CD8-positive, alpha-beta memory T cell (primary cell): ENCODE data around the gene PIK3R5. TPM values are rescaled to one million over a fixed set of nuclear protein-coding genes. Genes with fewer than 3 reads are reported as not detected.
"Not testable (repeated sequence)": the region's sequence is repeated elsewhere in the genome, so short reads cannot be mapped to it uniquely, and the experiment has no call there.

ENCODE experiments used
- CTCF ChIA-PET: fragments of 350-600 bp; sonication (Branson Sonifier 250); formaldehyde crosslinking; loops from one replicate; lab custom pipeline; 2021; ENCODE audit warnings: antibody characterized with exemption; lab: Charles Lee
- POLR2A ChIA-PET: fragments of 350-600 bp; sonication (Branson Sonifier 250); formaldehyde crosslinking; loops from one replicate; lab custom pipeline; 2021; ENCODE audit warnings: antibody characterized with exemption; lab: Charles Lee
- DNase-seq, 5 donors: peaks; one replicate each; pipeline versions ENCODE4 v3.0.0 to v3.0.0-alpha.2; 2020 to 2022; ENCODE audit warnings: mixed read lengths in 1 of 5
- H3K27ac ChIP-seq: one replicate; pipeline ENCODE4 v1.7.0; 2013; ENCODE audit warnings: low read depth, mild to moderate bottlenecking, low read length, moderate library complexity
- H3K27me3 ChIP-seq: 2 replicates; pipeline ENCODE4 v1.7.0; 2013; ENCODE audit warnings: low read length, mild to moderate bottlenecking; ENCODE audit not compliant: insufficient read depth, poor library complexity, severe bottlenecking
- H3K36me3 ChIP-seq: 2 replicates; pipeline ENCODE4 v1.7.0; 2013; ENCODE audit warnings: mild to moderate bottlenecking, low read length, moderate library complexity; ENCODE audit not compliant: insufficient read depth
- H3K4me1 ChIP-seq: 2 replicates; pipeline ENCODE4 v1.7.0; 2013; ENCODE audit warnings: mild to moderate bottlenecking, low read length, moderate library complexity; ENCODE audit not compliant: insufficient read depth
- H3K4me3 ChIP-seq: 2 replicates; pipeline ENCODE4 v1.7.0; 2013; ENCODE audit warnings: mild to moderate bottlenecking, low read length
- H3K9me3 ChIP-seq: 2 replicates; pipeline ENCODE4 v1.7.0; 2013; ENCODE audit warnings: mild to moderate bottlenecking, low read length
- H3K27ac Mint-ChIP-seq, 8 donors: one replicate each; pipeline ENCODE4 v1.8.0; 2020 to 2021; ENCODE audit warnings: mixed read lengths in 8 of 8, mild to moderate bottlenecking in 6 of 8, inconsistent platforms in 3 of 8, moderate library complexity in 3 of 8
- H3K27me3 Mint-ChIP-seq, 2 donors: one replicate each; pipeline ENCODE4 v1.8.0; 2020 to 2021; ENCODE audit warnings: mixed read lengths in 2 of 2, mild to moderate bottlenecking in 1 of 2, moderate library complexity in 1 of 2
- H3K36me3 Mint-ChIP-seq, 3 donors: one replicate each; pipeline ENCODE4 v1.8.0; 2020 to 2021; ENCODE audit warnings: mixed read lengths in 3 of 3, inconsistent platforms in 1 of 3, mild to moderate bottlenecking in 1 of 3
- H3K4me1 Mint-ChIP-seq, 3 donors: one replicate each; pipeline ENCODE4 v1.8.0; 2020 to 2021; ENCODE audit warnings: mixed read lengths in 3 of 3, inconsistent platforms in 1 of 3, mild to moderate bottlenecking in 1 of 3
- H3K4me3 Mint-ChIP-seq, 7 donors: one replicate each; pipeline ENCODE4 v1.8.0; 2020 to 2021; ENCODE audit warnings: mixed read lengths in 7 of 7, mild to moderate bottlenecking in 6 of 7, moderate library complexity in 4 of 7, inconsistent platforms in 2 of 7
- H3K9me3 Mint-ChIP-seq, 5 donors: one replicate each; pipeline ENCODE4 v1.8.0; 2020 to 2022; ENCODE audit warnings: mixed read lengths in 5 of 5, mild to moderate bottlenecking in 3 of 5, moderate library complexity in 2 of 5, inconsistent platforms in 1 of 5
- polyA plus RNA-seq: library from polyadenylated mRNA; unstranded; fragments of 300-500 nt; fragmentation: Illumina TruSeq; gene quantifications from one replicate; pipeline ENCODE4 v1.2.3, GENCODE V29; 2021
- total RNA-seq, 2 experiments: library from RNA; stranded (reverse); gene quantifications; one replicate each; pipeline ENCODE4 v1.2.3, GENCODE V29; 2021

PIK3R5 gene
- total and polyA plus RNA-seq, 3 experiments from 2014 or later: 28.6 to 71.6 (median 30.2) TPM

DNA sequence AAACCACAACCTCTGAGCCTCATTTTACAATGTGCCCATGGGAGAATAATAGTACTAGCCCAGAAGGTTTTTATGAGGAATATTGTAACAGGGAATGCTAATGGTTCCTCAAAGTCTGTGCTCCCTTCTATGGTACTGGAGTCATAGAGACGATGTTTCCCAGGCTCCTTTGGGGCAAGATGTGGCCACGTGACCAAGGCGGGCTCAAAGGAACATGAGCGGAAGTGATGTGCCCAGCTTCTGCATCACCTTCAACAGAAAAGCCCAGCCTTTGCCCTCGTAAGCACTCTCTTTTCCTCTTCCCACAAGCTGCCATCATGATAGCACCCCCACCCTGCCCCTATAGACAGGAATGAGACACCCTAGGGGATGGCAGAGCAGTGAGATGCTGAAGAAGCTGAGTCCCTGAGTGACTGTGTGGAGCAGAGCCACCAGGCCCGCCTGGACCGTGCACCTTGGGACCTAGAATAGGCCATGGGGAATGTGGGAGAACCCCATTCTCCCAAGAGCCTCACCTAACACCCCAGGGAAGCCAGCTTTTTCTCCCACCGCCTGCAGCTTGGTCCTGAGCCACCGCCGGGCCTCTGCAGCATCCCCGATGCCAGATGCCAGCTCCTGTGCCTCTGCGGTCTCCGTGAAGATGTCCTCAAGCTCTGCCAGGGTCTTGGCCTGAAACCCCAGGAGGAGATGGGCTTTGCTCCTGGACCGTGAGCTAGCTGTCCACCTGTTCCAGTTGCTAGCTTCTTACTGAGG is 75.9 kb downstream of the PIK3R5 start:
- Histone ChIP-seq H3K9me3 (no peaks in the 10 kb centered on the region), H3K4me1 (no peaks in the 10 kb centered on the region), H3K27me3 (no peaks in the 10 kb centered on the region), H3K27ac (no peak overlapping the region), H3K4me3 (no peak overlapping the region), H3K36me3 (peaks cover 56% of the 10 kb centered on the region)
- ChIA-PET CTCF (interaction anchor here (0.9 to 1.6 kb wide), 2 partner anchors 13 to 63 kb away, joined by 3 to 4 read pairs; no protein-coding TSS in a partner anchor), POLR2A (no interaction called here)
- Mint-ChIP-seq H3K4me3 (peak overlapping the region in 1 of 7 donors; percentile 54), H3K4me1 (peaks cover 5 to 23% (median 13%) of the 10 kb centered on the region in 3 donors), H3K36me3 (peaks cover 3 to 85% (median 10%) of the 10 kb centered on the region in 3 donors), H3K9me3 (no peaks in the 10 kb centered on the region), H3K27me3 (peaks cover 0 to 4% of the 10 kb centered on the region in 2 donors), H3K27ac (peak overlapping the region in 2 of 8 donors; percentile 36 to 52)
- no peak for DNase-seq

DNA sequence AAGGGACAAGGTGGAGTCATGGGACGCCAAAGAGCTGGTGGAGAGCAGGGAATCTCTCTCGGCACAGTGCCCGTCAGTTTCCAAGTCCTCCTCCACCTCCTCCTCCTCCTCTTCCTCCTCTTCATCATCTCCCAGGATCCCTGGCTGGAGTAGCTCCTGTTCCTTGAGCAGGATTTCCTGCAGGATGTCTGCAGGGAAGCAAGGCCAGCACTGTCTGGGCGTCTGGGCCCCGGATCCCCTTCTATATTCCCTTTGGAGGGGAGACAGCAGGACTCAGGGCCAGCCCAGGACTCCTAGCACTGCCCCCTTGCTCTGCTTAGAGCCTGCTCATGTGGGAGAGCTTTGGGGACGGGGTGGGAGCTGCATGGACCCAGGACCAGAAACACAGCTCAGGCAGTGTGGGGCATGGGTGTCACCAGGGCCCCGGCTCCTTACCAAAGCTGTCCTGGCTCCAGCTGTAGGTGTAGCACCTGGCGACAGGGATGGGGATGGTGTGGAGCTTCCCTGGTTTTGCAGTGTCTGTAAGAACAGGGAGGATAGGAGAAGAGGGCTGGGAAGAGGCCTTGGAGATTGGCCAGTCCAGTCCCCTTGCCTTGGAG is 76.7 kb downstream of the PIK3R5 start:
- Histone ChIP-seq H3K36me3 (peaks cover 64% of the 10 kb centered on the region), H3K27ac (no peak overlapping the region), H3K9me3 (no peaks in the 10 kb centered on the region), H3K4me3 (no peak overlapping the region), H3K27me3 (no peaks in the 10 kb centered on the region), H3K4me1 (no peaks in the 10 kb centered on the region)
- Mint-ChIP-seq H3K4me3 (no peak overlapping the region), H3K4me1 (peaks cover 4 to 18% (median 13%) of the 10 kb centered on the region in 3 donors), H3K27me3 (peaks cover 0 to 4% of the 10 kb centered on the region in 2 donors), H3K9me3 (no peaks in the 10 kb centered on the region), H3K36me3 (peaks cover 6 to 89% (median 13%) of the 10 kb centered on the region in 3 donors), H3K27ac (peak overlapping the region in 5 of 8 donors; percentile 14 to 75 (median 52))
- no peak for DNase-seq
- POLR2A ChIA-PET: no interaction called here
- CTCF ChIA-PET: interaction anchor here (0.9 kb wide), 1 partner anchor 12 kb away, joined by 3 read pairs; no protein-coding TSS in a partner anchor

DNA sequence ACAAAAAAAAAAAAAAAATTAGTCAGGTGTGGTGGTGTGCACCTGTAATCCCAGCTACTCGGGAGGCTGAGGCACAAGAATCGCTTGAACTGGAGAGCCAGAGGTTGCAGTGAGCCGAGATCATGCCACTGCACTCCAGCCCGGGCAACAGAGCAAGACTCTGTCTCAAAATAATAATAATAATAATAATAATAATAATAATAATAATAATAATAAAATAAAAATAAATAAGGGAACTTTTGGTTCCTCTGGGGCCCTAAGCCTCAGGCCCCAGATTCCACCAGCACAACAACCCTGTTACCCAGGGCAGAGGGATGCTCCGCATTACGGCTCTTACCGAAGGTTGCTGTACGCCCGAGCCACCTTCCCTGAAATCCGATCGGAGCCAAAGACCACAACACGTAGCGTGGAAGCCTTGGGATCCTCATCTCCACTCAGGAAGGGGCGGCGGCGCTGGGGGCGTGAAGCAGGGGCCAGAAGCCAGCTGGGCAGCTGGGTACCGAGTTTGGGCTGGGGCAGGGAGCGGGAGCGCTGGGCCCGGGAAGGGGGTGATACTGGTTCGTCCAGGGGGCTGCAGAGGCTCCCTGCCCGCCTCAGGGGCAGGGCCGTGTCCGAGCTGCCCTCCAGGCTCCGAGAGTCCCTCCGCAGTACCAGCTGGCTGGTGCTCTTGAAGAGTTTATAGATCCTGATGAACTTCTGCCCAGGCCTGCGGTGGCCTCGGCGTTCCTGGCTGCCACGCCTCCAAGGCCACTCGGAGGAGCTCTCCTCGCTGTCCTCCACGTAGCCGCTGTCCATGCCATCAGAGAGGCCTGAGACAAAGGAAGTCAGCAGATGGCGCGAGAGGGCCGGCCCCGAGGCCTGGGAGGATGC is 77.4 kb downstream of the PIK3R5 start:
- Histone ChIP-seq H3K4me3 (no peak overlapping the region), H3K36me3 (peaks cover 67% of the 10 kb centered on the region), H3K27ac (no peak overlapping the region), H3K27me3 (no peaks in the 10 kb centered on the region), H3K9me3 (no peaks in the 10 kb centered on the region), H3K4me1 (no peaks in the 10 kb centered on the region)
- peaks cover 5 to 13% (median 13%) of the 10 kb centered on the region in 3 donors for H3K4me1 Mint-ChIP-seq
- ChIA-PET POLR2A (no interaction called here), CTCF (interaction anchor here (0.5 kb wide), 1 partner anchor 104 kb away, joined by 3 read pairs; no protein-coding TSS in a partner anchor)
- H3K9me3 Mint-ChIP-seq: no peaks in the 10 kb centered on the region
- no peak overlapping the region for H3K27ac Mint-ChIP-seq
- peaks cover 12 to 89% (median 17%) of the 10 kb centered on the region in 3 donors for H3K36me3 Mint-ChIP-seq
- H3K4me3 Mint-ChIP-seq: no peak overlapping the region
- H3K27me3 Mint-ChIP-seq: peaks cover 0 to 4% of the 10 kb centered on the region in 2 donors
- no peak for DNase-seq

DNA sequence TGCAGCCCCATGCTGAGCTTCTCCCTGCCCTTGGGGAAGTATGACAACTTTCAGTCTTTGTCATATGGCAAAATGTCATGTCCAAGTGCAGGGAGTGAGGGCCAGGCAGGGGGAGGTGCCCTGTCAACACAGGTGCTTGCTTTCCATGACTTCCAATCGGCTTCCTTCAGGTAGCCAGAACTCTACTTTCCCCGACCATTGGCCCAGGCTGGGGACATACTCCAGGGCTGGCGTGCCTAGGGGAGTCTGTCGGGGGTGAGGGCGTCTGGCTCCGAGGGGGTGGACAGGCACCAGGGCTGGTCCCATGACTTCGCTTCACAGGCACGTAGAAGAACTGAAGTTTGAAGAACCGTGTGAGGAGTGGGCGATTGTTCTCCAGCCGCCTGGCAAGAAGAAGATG is 78.2 kb downstream of the PIK3R5 start:
- POLR2A ChIA-PET: no interaction called here
- CTCF ChIA-PET: no interaction called here

DNA sequence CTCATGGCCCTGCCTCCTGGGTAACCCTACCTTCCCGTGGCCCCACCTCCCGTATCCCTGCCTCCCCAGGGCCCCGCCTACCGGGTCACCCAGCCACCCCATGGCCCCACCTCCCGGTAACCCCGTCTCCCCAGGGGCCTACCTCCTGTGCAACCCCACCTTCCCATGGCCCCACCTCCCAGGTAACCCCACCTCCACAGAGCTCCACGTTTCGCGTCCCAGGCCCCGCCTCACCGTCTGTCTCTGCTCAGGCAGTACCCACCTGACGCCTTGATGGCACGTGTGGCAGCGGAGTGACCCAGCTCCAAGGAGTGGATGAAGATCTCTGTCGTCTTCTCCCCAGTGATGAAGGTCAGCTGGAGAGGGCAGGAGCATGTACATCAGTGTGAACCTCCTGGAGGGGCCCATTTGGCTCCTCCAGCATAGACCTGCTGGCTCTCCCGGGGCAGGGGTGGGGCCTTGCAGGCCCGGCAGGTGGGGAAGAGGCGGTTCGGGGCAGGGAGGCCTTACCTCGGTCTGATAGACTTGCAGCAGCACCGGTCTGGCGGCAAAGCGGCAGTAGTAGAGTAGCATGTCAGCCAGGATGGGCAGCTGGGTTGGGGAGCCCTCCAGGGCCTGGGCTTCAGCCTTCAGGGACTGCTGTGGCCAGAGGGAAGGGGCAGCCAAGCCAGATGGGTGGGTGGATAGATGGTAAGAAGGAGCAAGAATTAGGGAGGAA is 79.4 kb downstream of the PIK3R5 start:
- Mint-ChIP-seq H3K36me3 (peaks cover 13 to 92% (median 14%) of the 10 kb centered on the region in 3 donors), H3K4me3 (no peak overlapping the region), H3K27me3 (peaks cover 0 to 4% of the 10 kb centered on the region in 2 donors), H3K27ac (peak overlapping the region; percentile 23 to 94 (median 60)), H3K9me3 (no peaks in the 10 kb centered on the region), H3K4me1 (peaks cover 0 to 4% (median 0%) of the 10 kb centered on the region in 3 donors)
- H3K4me1 ChIP-seq: no peaks in the 10 kb centered on the region
- no peaks in the 10 kb centered on the region for H3K9me3 ChIP-seq
- peak in 2 of 5 donors; percentile 7 to 20 for DNase-seq
- H3K27ac ChIP-seq: no peak overlapping the region
- ChIA-PET CTCF (no interaction called here), POLR2A (interaction anchor here (0.5 to 0.7 kb wide), 3 partner anchors 13 to 1370 kb away, joined by 3 read pairs; partner anchors contain the start of gene PIK3R5)
- no peak overlapping the region for H3K4me3 ChIP-seq
- no peaks in the 10 kb centered on the region for H3K27me3 ChIP-seq
- H3K36me3 ChIP-seq: peaks cover 68% of the 10 kb centered on the region

More for the DNA sequence above, 78.2 kb downstream of the PIK3R5 start:
- Mint-ChIP-seq H3K9me3 (no peaks in the 10 kb centered on the region), H3K4me1 (peaks cover 5% of the 10 kb centered on the region in 3 donors), H3K36me3 (peaks cover 15 to 89% (median 15%) of the 10 kb centered on the region in 3 donors), H3K27ac (peak overlapping the region in 6 of 8 donors; percentile 3 to 88 (median 56)), H3K27me3 (peaks cover 0 to 4% of the 10 kb centered on the region in 2 donors), H3K4me3 (peak overlapping the region in 1 of 7 donors; percentile 19)
- Histone ChIP-seq H3K4me3 (no peak overlapping the region), H3K27me3 (no peaks in the 10 kb centered on the region), H3K4me1 (no peaks in the 10 kb centered on the region), H3K36me3 (peaks cover 64% of the 10 kb centered on the region), H3K9me3 (no peaks in the 10 kb centered on the region), H3K27ac (no peak overlapping the region)
- DNase-seq: no peak

DNA sequence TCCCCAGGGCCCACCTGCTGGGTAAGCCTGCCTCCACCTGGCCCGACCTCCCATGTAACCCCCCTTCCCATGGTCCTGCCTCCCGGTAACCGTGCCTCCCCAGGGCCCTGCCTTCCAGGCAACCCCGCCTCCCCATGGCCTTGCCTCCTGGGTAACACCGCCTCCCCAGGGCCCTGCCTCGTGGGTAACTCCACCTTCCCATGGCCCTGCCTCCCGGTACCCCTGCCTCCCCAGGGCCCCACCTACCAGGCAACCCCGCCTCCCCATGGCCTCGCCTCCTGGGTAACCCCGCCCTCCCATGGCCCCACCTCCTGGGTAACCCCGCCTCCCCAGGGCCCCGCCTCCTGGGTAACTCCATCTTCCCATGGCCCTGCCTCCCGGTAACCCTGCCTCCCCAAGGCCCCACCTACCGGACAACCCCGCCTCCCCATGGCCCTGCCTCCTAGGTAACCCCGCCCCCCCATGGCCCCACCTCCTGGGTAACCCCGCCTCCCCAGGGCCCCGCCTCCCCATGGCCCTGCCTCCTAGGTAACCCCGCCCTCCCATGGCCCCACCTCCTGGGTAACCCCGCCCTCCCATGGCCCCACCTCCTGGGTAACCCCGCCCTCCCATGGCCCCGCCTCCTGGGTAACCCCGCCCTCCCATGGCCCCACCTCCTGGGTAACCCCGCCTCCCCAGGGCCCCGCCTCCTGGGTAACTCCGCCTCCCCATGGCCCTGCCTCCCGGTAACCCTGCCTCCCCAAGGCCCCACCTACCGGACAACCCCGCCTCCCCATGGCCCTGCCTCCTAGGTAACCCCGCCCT is 80.1 kb downstream of the PIK3R5 start:
- CTCF ChIA-PET: not testable (repeated sequence)
- peak overlapping the region in 4 of 8 donors; percentile 57 to 83 (median 62) for H3K27ac Mint-ChIP-seq

More for the DNA sequence above, 80.1 kb downstream of the PIK3R5 start:
- not testable (repeated sequence) for H3K4me3 ChIP-seq, H3K4me1 ChIP-seq, H3K4me3 Mint-ChIP-seq, H3K4me1 Mint-ChIP-seq, H3K27me3 Mint-ChIP-seq, H3K9me3 Mint-ChIP-seq, H3K27me3 ChIP-seq, H3K9me3 ChIP-seq, H3K27ac ChIP-seq
- DNase-seq: peak; percentile 44 to 76 (median 60)
- POLR2A ChIA-PET: interaction anchor here (0.6 to 0.7 kb wide), 2 partner anchors 80 to 1369 kb away, joined by 3 read pairs; partner anchors contain the start of gene PIK3R5
- peaks cover 14 to 93% (median 16%) of the 10 kb centered on the region in 3 donors for H3K36me3 Mint-ChIP-seq
- peaks cover 63% of the 10 kb centered on the region for H3K36me3 ChIP-seq
